Activated gamma-delta T cell (primary cell): ENCODE results near the gene OR2V1.
"Not testable (repeated sequence)": the region's sequence is repeated elsewhere in the genome, so short reads cannot be mapped to it uniquely, and the experiment has no call there.

Experiments used
- DNase-seq: peaks from one replicate; lab custom pipeline; 2025; lab: John Stamatoyannopoulos, UW
- total RNA-seq, 2 donors: gene quantifications; one replicate each; lab custom pipeline; 2026; lab: John Stamatoyannopoulos, UW

Gene OR2V1, protein sequence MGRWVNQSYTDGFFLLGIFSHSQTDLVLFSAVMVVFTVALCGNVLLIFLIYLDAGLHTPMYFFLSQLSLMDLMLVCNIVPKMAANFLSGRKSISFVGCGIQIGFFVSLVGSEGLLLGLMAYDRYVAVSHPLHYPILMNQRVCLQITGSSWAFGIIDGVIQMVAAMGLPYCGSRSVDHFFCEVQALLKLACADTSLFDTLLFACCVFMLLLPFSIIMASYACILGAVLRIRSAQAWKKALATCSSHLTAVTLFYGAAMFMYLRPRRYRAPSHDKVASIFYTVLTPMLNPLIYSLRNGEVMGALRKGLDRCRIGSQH
- total RNA-seq = 0 reads per million in 2 donors

DNA sequence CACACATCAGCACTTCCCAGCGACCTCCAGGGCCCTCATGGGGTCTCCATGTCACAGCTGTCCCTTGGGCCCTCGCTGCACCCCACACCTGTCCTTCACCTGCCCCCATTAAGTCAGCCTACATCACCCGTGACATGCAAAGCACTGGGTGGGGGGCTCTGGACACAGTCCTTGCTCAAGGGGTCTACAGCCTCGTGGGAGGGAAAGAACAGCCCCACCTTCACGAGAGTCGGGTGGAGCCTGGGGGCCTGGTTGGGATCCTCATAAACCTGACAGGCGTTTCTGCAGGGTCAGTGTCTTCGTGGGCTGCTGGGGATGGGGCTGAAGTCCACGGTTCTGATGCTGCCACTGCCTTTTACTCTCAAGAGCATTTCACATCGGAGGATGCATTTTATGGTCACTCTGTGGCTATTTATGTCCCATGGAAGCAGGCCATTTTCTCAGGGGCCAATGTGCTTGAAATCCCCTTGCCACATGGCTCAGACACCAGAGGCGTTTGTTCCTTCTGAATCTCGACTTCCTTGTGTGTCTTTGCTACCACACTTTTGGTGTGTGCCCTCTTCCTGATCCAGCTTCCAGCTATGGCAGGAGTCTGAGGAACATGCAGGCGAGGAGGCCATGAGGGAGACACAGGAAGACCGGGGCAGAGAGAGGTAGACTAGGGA is at the start of gene OR2V1:
Gene OR2V1 (minus strand): TSS at position 338 of the 665 bp plus-strand sequence. CDS start 5,865 bp downstream, outside the sequence.
- no peak for DNase-seq

- not testable (repeated sequence) for DNase-seq
Observed at GRCh38 chr5:181177559-181177958, 46.6 kb upstream of the OR2V1 start.

DNA sequence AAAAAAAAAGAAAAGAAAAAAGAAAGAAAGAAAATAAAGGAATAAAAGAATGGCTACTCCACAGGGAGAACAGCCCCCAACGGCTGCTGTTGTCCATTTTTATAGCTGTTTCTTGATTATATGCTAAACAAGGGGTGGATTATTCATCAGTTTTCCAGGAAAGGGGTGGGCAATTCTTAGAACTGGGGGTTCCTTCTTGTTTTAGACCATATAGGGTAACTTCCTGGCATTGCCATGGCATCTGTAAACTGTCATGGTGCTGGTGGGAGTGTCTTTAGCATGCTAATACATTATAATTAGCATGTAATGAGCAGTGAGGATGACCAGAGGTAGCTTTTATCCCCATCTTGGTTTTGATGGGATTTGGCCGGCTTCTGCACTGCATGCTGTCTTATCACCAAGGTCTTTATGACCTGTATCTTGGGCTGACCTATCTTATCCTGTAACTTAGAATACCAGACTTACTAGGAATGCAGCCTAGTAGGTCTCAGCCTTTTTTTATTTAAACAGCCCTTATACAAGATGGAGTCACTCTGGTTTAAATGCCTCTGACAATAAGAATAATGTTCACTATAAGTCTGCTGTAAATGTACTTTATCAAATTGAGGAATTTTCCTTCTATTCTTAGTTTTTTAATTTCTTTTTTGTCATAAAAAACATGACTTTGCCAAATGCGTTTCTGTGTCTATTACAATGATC is 45.4 kb upstream of the OR2V1 start:
- DNase-seq = no peak

DNA sequence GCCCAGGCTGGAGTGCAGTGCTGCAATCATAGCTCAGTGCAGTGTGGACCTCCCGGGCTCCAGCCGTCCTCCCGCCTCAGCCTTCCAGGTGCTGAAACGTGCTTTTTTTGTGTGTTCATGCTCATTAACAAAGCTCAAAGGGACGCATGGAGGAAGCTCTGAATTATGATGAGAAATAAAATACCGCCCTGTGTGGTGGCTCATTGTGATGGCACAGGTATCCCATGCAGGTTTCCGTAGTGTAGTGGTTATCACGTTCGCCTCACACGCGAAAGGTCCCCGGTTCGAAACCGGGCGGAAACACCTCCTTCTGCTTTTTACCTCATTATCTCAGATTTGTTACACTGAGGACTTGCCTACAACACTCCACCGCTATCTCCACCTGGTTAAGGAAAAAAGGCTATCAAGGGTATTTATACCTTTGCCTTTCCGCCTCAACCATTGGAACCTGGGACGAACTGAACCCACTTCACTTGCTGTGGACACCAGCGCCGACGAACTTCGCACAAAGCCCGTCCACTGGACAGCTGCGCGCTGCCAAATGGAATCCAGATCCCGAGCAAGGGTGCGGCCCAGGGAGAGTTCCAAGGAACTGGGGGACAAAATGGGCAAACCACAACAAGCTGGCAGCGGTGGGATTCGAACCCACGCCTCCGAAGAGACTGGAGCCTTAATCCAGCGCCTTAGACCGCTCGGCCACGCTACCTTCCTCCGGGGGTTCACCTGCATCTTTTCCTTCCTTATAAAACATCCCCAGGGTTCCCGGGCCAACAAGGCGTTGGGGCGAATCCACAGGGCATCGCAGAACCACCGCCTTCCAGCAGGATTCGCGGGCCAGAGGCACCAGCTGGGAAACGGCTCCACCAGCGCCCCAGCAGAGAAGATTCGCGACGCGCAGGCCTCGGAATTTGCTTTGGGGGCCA is 42.7 kb upstream of the OR2V1 start:
- no peak for DNase-seq

- DNase-seq = no peak
Observed at GRCh38 chr5:181173027-181173419, 42.1 kb upstream of the OR2V1 start.

- DNase-seq = no peak
Observed at GRCh38 chr5:181171782-181172181, 40.8 kb upstream of the OR2V1 start.

GRCh38 chr5:181170996-181171395 is 40.0 kb upstream of the OR2V1 start:
- DNase-seq = no peak

GRCh38 chr5:181170237-181170825 is 39.4 kb upstream of the OR2V1 start:
- DNase-seq = no peak

DNA sequence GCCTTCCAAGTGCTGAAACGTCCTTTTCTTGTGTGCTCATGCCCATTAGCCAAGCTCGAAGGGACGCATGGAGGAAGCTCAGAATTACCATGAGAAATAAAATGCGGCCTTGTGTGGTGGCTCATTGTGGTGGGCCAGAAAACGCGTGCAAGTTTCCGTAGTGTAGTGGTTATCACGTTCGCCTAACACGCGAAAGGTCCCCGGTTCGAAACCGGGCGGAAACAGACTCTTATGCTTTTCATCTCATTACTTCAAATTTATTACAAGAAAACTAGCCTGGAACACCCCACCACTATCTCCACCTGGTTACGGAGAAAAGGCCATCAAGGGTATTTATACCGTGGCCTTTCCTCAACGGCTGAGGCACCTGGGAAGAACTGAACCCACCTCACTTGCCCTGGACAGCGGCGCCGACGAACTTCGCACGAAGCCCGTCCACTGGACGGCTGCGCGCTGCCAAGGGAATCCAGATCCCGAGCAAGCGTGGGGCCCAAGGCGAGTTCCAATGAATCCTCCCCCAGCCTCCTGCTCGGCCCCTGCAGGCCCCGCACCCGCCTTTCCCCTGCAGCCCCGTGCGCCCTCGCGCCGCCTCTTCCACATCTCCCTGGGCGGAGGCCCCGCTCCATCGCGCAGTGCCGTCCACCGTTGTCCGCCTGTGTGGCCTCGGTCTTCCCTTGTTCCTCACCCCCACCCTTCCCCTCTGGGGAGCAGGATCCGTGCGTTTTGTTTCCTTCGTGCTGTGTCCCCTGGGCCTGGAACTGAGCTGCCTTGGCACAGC is 38.7 kb upstream of the OR2V1 start:
- DNase-seq = not testable (repeated sequence)

GRCh38 chr5:181168595-181169118 is 37.7 kb upstream of the OR2V1 start:
- DNase-seq = no peak

DNA sequence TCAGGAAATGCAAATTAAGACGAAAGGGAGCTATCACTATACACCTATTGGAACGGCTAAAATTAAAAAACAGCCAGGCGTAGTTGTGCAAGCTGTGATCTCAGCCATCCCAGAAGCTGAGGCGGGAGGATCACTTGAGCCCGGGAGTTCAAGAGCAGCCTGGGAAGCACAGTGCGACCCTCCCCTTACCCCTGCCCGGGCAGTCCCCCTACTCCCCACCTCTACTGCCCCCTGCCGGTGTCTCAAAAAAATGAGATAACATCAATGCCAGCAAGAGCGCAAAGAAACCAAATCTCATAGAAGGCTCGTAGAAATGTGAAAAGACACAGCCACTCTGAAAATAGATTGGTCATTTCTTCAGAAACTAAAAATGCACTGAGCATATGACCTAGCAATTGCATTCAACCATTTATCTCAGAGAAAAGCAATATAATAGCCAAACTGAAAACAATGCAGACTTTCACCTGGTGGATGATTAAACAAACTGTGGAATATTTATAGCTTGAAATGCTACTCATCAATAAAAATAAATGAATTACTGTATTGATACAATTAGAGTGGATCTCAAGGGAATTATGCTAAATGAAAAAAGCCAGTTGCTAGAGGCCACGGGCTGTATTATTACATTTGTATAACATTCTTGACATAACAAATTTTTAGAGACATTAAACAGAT is 37.0 kb upstream of the OR2V1 start:
- no peak for DNase-seq

- DNase-seq = no peak
Observed at GRCh38 chr5:181166812-181167733, 36.1 kb upstream of the OR2V1 start.

GRCh38 chr5:181164076-181164952 is 33.3 kb upstream of the OR2V1 start:
- no peak for DNase-seq

DNA sequence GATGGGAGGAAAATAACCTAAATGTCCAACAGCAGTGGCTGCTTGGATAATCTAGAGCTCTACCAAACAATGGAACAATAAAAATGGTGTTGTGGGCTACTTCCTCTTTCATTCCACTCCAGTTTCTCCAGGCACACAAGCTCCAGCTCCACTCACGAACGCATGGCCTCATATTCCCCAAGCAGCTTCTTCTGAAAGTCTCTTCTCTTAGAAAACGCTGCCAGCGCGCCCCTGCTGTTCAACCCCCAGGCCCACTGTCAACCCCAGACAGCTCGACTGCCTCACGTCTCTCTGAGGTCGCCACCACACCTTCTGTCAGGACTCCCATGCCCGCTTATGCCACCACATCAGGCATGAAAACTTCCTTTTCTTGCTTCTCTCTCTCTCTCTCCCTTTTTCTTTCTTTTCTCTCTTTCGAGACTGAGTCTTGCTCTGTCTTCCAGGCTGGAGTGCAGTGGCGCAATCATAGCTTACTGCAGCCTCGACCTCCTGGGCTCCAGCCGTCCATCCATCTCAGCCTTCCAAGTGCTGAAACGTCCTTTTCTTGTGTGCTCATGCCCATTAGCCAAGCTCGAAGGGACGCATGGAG is 32.6 kb upstream of the OR2V1 start:
- no peak for DNase-seq

DNA sequence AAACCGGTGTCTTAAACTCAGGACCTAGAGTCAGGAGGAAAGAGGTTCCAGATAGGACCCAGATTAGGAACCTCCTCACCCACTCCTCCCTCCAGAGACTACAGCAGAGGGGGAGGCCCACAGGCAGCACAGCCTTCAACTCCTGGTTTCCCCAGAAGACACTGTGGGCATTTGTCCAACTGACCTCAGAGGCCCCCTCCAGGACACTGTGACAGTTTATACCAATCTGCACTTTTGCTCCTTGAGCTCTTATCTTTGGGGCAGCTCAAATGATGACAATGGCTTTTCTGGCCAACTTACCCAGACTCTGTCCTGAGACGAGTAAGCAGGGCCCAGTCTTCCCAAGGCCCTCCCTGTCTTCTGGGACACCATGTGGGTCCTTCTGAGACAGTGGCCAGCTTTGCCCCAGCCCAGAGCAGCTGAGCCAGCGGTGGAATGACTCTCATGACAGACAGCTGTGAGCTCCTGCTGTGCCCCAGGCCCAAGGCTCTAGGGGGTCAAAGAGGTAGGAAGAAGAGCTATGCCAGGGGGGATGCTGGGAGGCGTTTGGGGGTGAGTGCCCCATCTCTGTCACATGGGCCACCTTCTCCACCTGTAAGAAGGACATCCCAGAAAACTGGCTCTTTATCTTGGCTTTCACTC is 30.7 kb upstream of the OR2V1 start:
- DNase-seq = no peak

DNA sequence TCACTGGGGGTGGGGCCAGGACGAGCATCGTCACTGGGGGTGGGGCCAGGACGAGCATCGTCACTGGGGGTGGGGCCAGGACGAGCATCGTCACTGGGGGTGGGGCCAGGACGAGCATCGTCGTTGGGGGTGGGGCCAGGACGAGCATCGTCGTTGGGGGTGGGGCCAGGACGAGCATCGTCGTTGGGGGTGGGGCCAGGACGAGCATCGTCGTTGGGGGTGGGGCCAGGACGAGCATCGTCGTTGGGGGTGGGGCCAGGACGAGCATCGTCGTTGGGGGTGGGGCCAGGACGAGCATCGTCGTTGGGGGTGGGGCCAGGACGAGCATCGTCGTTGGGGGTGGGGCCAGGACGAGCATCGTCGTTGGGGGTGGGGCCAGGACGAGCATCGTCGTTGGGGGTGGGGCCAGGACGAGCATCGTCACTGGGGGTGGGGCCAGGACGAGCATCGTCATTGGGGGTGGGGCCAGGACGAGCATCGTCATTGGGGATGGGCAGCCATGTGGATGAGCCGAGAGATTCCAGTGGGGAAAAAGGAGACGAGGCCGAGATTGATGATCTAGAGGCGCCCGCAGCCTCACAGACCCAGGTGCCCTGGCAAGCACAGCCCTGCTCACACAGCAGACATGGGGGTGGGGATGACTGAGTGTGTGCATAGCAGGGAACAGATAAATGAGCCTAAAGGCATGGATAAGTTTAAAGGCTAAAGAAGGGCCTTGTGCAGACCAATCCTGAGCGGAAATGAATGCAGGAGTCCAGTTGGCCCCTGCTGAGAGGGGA is 30.0 kb upstream of the OR2V1 start:
- DNase-seq = peak; percentile 32
